CD4-positive, alpha-beta T cell (primary cell): ENCODE data around the gene LMNTD2. TPM values are rescaled to one million over a fixed set of nuclear protein-coding genes. Genes with fewer than 3 reads are reported as not detected.

Source experiments
- ATAC-seq: fragments of 200-7000 bp; cut with Tn5 transposase; one replicate; pipeline ENCODE4 v1.10.0; 2022; ENCODE audit warnings: mild to moderate bottlenecking; ENCODE audit not compliant: poor library complexity
- CTCF ChIA-PET: fragments of 350-600 bp; sonication (Branson Sonifier 250); formaldehyde crosslinking; loops from one replicate; lab custom pipeline; 2021; ENCODE audit warnings: antibody characterized with exemption, inconsistent platforms; lab: Charles Lee
- POLR2A ChIA-PET: fragments of 350-600 bp; sonication (Branson Sonifier 250); formaldehyde crosslinking; loops from one replicate; lab custom pipeline; 2021; ENCODE audit warnings: antibody characterized with exemption, inconsistent platforms; lab: Charles Lee
- DNase-seq, 14 experiments: peaks; one replicate each; pipeline ENCODE4 v3.0.0-alpha.2; 2013 to 2020; ENCODE audit warnings: mixed read lengths in 2 of 14
- H3K27ac ChIP-seq, 2 donors: one replicate each; pipeline versions ENCODE4 v1.5.1 to v1.7.0; 2013; ENCODE audit warnings: low read length in 2 of 2, low read depth in 1 of 2, mild to moderate bottlenecking in 1 of 2
- H3K27me3 ChIP-seq, 2 experiments: 1 replicate in 1 of 2; 2 replicates in 1 of 2; pipeline versions ENCODE4 v1.6.1 to v1.7.0; 2013; ENCODE audit warnings: low read length in 2 of 2, control low read depth in 1 of 2, mild to moderate bottlenecking in 1 of 2, moderate library complexity in 1 of 2; ENCODE audit not compliant: insufficient read depth in 2 of 2, control insufficient read depth in 1 of 2
- H3K36me3 ChIP-seq: one replicate; pipeline ENCODE4 v1.6.1; 2013; ENCODE audit warnings: low read length, control low read depth; ENCODE audit not compliant: insufficient read depth
- H3K4me1 ChIP-seq: one replicate; pipeline ENCODE4 v1.6.1; 2013; ENCODE audit warnings: low read length, control low read depth; ENCODE audit not compliant: insufficient read depth
- H3K4me3 ChIP-seq: one replicate; pipeline ENCODE4 v1.5.1; 2013; ENCODE audit warnings: mild to moderate bottlenecking, low read length, moderate library complexity
- H3K9me3 ChIP-seq, 2 experiments: 1 replicate in 1 of 2; 2 replicates in 1 of 2; pipeline versions ENCODE4 v1.6.1 to v1.7.0; 2013; ENCODE audit warnings: low read length in 2 of 2, mild to moderate bottlenecking in 2 of 2, control low read depth in 1 of 2, moderate library complexity in 1 of 2; ENCODE audit not compliant: control insufficient read depth in 1 of 2, insufficient read depth in 1 of 2
- H3K27ac Mint-ChIP-seq: one replicate; pipeline ENCODE4 v1.8.0; 2020; ENCODE audit warnings: mixed read lengths
- H3K27me3 Mint-ChIP-seq: one replicate; pipeline ENCODE4 v1.8.0; 2021; ENCODE audit warnings: mixed read lengths
- H3K36me3 Mint-ChIP-seq: one replicate; pipeline ENCODE4 v1.8.0; 2021; ENCODE audit warnings: low read depth, mixed read lengths
- H3K4me1 Mint-ChIP-seq: one replicate; pipeline ENCODE4 v1.8.0; 2021; ENCODE audit warnings: low read depth, mixed read lengths
- H3K4me3 Mint-ChIP-seq: one replicate; pipeline ENCODE4 v1.8.0; 2020; ENCODE audit warnings: mild to moderate bottlenecking, mixed read lengths
- H3K9me3 Mint-ChIP-seq: one replicate; pipeline ENCODE4 v1.8.0; 2020; ENCODE audit warnings: mixed read lengths
- intact Hi-C, 2 experiments: fragments of 100-400 bp; cut with DNase I in 1 of 2; cut with micrococcal nuclease in 1 of 2; formaldehyde crosslinking; loops; one replicate each; pipeline versions ENCODE4 v1.15.1 to v1.9.0; 2023 to 2025; cut with DNase I, micrococcal nuclease
- total RNA-seq, 174 experiments: library from RNA in 2 of 174; stranded (reverse) in 2 of 174; gene quantifications; one replicate each; pipeline ENCODE4 v1.2.3 and lab custom pipeline; 2021 to 2026
- TF ChIP-seq, protein P1 (sequence below): fragments of 200-600 bp; IDR thresholded peaks from one replicate; pipeline ENCODE4 v1.8.0; 2022; ENCODE audit warnings: antibody characterized with exemption, mild to moderate bottlenecking

LMNTD2 gene
- total RNA-seq, 2 experiments from 2014 or later, result 8.2 to 10.3 TPM

DNA sequence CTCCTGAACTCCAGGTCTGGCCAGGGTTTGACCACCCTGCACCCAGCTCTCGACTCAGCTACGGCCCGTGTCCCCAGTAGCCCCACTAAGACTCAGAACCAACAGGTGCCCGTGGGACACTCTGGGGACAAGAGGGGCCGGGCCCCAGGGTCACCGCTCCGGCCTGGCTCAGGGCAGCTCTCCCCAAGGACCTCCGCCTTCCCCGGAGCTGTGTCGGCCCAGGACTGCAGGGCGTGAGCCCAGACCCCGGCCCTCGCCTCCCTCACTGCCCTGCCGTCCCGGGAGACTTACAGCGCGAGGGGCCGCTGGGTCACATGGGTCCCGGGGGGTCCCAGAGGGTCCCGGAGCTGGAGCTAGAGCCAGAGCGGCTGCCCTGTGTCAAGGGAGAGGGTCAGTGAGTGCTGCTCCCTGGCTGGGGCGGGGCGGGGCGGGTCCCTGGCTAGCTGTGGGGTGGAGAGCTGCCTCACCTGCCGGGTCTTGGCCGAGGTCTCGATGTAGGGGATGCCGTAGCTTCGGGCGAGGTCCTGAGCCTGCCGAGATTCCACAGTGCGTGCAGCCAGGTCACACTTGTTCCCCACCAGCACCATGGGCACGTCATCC, 27.5 kb downstream of the LMNTD2 start:
- no peaks in the 10 kb centered on the region for H3K27me3 ChIP-seq
- H3K9me3 ChIP-seq, result no peaks in the 10 kb centered on the region
- Mint-ChIP-seq H3K4me3 (peak overlapping the region; percentile 42), H3K36me3 (peaks cover 13% of the 10 kb centered on the region), H3K4me1 (peaks cover 15% of the 10 kb centered on the region), H3K9me3 (no peaks in the 10 kb centered on the region), H3K27ac (no peak overlapping the region), H3K27me3 (no peaks in the 10 kb centered on the region)
- intact Hi-C loops, result no loop called here
- ATAC-seq (no peak), DNase-seq (peak in 1 of 14 experiments; percentile 50)
- ChIA-PET CTCF (no interaction called here), POLR2A (interaction anchor here (1.6 kb wide), 1 partner anchor 14 kb away, joined by 3 read pairs; no protein-coding TSS in a partner anchor)
- H3K27ac ChIP-seq, result no peak overlapping the region
- peaks cover 38% of the 10 kb centered on the region for H3K4me1 ChIP-seq
- TF ChIP-seq, protein P1, sequence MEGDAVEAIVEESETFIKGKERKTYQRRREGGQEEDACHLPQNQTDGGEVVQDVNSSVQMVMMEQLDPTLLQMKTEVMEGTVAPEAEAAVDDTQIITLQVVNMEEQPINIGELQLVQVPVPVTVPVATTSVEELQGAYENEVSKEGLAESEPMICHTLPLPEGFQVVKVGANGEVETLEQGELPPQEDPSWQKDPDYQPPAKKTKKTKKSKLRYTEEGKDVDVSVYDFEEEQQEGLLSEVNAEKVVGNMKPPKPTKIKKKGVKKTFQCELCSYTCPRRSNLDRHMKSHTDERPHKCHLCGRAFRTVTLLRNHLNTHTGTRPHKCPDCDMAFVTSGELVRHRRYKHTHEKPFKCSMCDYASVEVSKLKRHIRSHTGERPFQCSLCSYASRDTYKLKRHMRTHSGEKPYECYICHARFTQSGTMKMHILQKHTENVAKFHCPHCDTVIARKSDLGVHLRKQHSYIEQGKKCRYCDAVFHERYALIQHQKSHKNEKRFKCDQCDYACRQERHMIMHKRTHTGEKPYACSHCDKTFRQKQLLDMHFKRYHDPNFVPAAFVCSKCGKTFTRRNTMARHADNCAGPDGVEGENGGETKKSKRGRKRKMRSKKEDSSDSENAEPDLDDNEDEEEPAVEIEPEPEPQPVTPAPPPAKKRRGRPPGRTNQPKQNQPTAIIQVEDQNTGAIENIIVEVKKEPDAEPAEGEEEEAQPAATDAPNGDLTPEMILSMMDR, result no peak
- peaks cover 26% of the 10 kb centered on the region for H3K36me3 ChIP-seq
- H3K4me3 ChIP-seq, result no peak overlapping the region

DNA sequence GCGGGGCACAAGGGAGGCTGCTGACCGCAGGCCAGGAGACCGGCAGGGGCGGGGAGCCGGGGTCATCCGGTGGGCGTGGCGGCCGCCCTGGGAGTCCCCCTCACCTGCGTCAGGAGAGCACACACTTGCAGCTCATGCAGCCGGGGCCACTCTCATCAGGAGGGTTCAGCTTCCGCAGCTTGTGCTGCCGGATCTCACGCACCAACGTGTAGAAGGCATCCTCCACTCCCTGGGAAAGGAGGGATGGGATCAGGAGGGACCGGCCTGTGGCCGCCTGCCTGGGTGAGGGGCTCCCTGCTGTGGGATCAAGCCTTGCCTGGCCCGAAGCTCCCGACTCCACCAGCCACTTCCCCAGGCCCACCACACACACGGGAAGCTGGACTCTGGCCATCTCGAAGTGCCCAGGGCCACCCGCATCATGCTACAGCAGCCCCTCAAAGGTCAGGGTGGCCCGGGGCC, 28.0 kb downstream of the LMNTD2 start:
- Histone ChIP-seq H3K4me3 (no peak overlapping the region), H3K4me1 (peaks cover 33% of the 10 kb centered on the region), H3K36me3 (peaks cover 26% of the 10 kb centered on the region), H3K27me3 (no peaks in the 10 kb centered on the region), H3K27ac (no peak overlapping the region), H3K9me3 (no peaks in the 10 kb centered on the region)
- Mint-ChIP-seq H3K27me3 (no peaks in the 10 kb centered on the region), H3K9me3 (no peaks in the 10 kb centered on the region), H3K4me1 (peaks cover 10% of the 10 kb centered on the region), H3K4me3 (peak overlapping the region; percentile 66), H3K36me3 (peaks cover 13% of the 10 kb centered on the region), H3K27ac (no peak overlapping the region)
- TF ChIP-seq, protein P1, result no peak
- DNase-seq (peak in 1 of 14 experiments; percentile 42), ATAC-seq (no peak)
- intact Hi-C loops, result no loop called here
- CTCF ChIA-PET, result no interaction called here
- POLR2A ChIA-PET, result no interaction called here

DNA sequence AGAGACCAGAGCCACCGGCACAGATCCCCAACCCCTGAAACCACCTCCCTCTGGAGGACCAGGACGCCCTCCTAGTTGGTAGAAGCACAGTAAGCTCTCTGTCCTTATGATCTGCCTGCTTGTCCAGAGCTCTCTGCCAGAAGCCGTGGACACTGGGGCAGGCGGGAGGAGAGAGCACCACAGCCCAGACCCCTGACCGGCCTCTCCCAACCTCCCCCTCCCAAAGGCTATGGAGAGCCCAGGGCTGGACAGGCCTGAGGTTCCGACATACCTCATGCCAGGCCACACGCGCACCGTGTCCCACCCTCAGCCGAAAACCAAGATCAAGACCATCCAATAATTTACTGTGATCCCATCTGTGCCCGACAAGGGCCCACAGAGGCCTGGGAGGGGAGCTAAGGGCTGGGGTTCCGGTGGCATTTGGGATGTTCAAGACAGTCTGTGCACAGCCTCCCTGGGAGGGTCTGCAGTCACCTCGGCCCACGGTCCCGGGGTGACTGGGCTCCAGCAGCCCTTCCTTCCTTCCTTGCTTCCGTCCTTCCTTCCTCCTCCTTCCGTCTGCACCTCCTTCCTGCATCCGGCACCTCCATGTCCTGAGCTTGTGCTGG, 28.5 kb downstream of the LMNTD2 start:
- Histone ChIP-seq H3K4me1 (peaks cover 27% of the 10 kb centered on the region), H3K27me3 (no peaks in the 10 kb centered on the region), H3K36me3 (peaks cover 26% of the 10 kb centered on the region), H3K27ac (no peak overlapping the region), H3K4me3 (no peak overlapping the region), H3K9me3 (no peaks in the 10 kb centered on the region)
- intact Hi-C loops, result no loop called here
- ChIA-PET CTCF (no interaction called here), POLR2A (no interaction called here)
- Mint-ChIP-seq H3K4me3 (peak overlapping the region; percentile 66), H3K27me3 (no peaks in the 10 kb centered on the region), H3K4me1 (peaks cover 5% of the 10 kb centered on the region), H3K27ac (no peak overlapping the region), H3K36me3 (peaks cover 13% of the 10 kb centered on the region), H3K9me3 (no peaks in the 10 kb centered on the region)
- no peak for ATAC-seq
- no peak for DNase-seq
- TF ChIP-seq, protein P1, result no peak
